ENCODE data around the gene ABCC4.

The ABCC4 gene

DNA sequence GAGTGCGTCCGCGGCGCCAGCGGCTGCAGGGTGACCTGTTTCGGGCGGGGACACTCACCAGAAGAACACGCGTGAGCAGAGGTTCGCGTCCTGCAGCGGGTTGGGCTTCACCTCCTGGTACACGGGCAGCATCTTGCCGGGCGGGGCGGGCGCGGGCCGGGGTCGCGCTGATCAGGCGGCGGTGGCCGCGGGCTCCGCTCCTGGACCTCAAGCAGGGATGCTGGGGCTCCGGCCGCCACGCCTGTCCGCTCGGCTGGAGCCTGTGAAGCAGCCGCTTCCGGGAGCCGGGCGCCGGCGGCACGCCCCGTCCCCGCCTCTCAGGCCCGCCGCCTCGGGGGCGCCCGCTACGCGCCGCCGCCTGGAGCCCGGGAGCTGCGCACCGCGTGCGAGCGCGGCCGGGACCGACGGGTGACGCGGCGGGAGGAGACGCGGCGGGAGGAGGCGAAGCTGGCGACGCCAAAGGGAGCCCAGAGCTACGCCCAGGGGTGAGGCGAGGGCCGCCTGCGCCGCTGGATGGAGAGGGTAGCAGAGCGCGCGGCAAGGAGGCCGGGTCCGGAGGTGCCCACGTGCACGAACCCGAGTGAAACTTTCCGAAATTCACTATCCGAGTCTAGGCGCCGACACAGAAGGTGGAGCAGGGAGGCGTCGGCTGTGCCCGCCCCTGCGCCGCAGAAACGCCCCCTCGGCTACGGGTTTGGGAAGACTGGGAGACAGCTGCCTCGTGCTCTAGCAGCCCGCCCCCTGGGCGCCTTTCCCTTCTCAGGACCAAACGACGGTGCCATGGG, at the start of gene ABCC4:
Gene ABCC4 (minus strand): TSS at position 269 of the 785 bp plus-strand sequence. CDS start 137 bp downstream, at position 132.
- H3K36me3 ChIP-seq (replicated peaks) = no peaks in the 10 kb centered on the region; the same call in 1 of the 2 replicates
- peak; percentile 58 to 82 for DNase-seq (ENCODE audit: low spot score in 2 of 2)
- peaks cover 10% of the 10 kb centered on the region for H3K4me1 ChIP-seq
- no peaks in the 10 kb centered on the region for H3K27me3 ChIP-seq (ENCODE audit: low read depth)
- in situ Hi-C loops (cut with MboI; ENCODE audit: low sequenced_read_pairs) = no loop called here
- no peaks in the 10 kb centered on the region for H3K9me3 ChIP-seq
- H3K4me3 ChIP-seq = peak within 1 kb of the TSS; percentile 56

DNA sequence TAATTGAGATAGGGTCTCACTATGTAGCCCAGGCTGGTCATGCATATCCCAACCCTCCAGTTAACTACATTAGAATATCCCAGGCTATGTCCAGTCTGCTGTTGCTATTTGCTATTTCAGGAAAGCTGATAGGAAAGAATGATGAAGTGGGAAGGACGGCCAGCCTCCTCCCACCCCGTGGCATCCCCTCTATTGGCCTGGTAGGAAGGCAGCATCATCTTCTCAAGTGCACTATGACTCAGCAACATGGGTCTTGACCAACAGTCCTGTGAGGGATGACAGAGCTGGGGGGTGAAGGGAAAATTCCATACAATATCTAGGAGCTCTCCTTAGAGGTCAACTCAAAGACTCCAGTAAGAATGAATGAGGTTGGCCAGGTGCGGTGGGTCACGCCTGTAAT, 48.0 kb upstream of the ABCC4 start:
- H3K4me3 ChIP-seq = no peak overlapping the region
- in situ Hi-C loops (cut with MboI; ENCODE audit: low sequenced_read_pairs) = no loop called here
- no peaks in the 10 kb centered on the region for H3K27me3 ChIP-seq (ENCODE audit: low read depth)
- H3K9me3 ChIP-seq = no peaks in the 10 kb centered on the region
- no peak for DNase-seq (ENCODE audit: low spot score in 2 of 2)
- peaks cover 3% of the 10 kb centered on the region for H3K4me1 ChIP-seq
- H3K36me3 ChIP-seq (replicated peaks) = no peaks in the 10 kb centered on the region

DNA sequence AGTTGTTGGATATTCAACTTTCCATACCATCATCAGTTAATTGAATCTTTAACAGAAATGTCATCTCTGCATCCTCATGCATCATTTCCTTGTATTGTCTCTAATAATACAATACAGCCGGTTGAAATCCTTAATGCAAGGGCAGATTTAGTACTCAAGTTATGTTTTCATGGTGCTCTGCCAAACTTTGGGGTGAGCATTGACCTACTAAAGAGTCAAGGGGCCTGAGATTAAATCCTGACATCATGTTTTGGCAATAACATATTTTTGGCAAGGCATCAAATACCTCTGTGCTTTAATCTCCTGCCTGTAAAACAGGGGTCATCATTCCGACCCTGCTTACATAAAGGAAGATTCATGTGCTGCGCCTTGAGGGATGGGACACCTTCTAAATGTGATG, 42.7 kb upstream of the ABCC4 start:
- Histone ChIP-seq H3K36me3 (replicated peaks) (no peaks in the 10 kb centered on the region), H3K4me1 (no peaks in the 10 kb centered on the region), H3K9me3 (no peaks in the 10 kb centered on the region), H3K27me3 (ENCODE audit: low read depth) (no peaks in the 10 kb centered on the region; the same call in 1 of the 2 replicates), H3K4me3 (no peak overlapping the region)
- in situ Hi-C loops (cut with MboI; ENCODE audit: low sequenced_read_pairs) = no loop called here
- no peak for DNase-seq (ENCODE audit: low spot score in 2 of 2)

- H3K9me3 ChIP-seq = no peaks in the 10 kb centered on the region
- no peaks in the 10 kb centered on the region for H3K4me1 ChIP-seq
- in situ Hi-C loops (cut with MboI; ENCODE audit: low sequenced_read_pairs) = no loop called here
- no peaks in the 10 kb centered on the region for H3K36me3 ChIP-seq (replicated peaks)
- H3K4me3 ChIP-seq = no peak overlapping the region
- no peaks in the 10 kb centered on the region; the same call in 1 of the 2 replicates for H3K27me3 ChIP-seq (ENCODE audit: low read depth)
- no peak for DNase-seq (ENCODE audit: low spot score in 2 of 2)
These were observed 40.2 kb upstream of the ABCC4 start for GRCh38 chr13:95341441-95341840.

- DNase-seq (ENCODE audit: low spot score in 2 of 2) = no peak
- in situ Hi-C loops (cut with MboI; ENCODE audit: low sequenced_read_pairs) = no loop called here
- no peaks in the 10 kb centered on the region; the same call in 1 of the 2 replicates for H3K27me3 ChIP-seq (ENCODE audit: low read depth)
These were observed 37.7 kb upstream of the ABCC4 start for GRCh38 chr13:95338905-95339304.

GRCh38 chr13:95337597-95337996, 36.3 kb upstream of the ABCC4 start:
- DNase-seq (ENCODE audit: low spot score in 2 of 2) = no peak
- no peaks in the 10 kb centered on the region; the same call in 1 of the 2 replicates for H3K27me3 ChIP-seq (ENCODE audit: low read depth)
- in situ Hi-C loops (cut with MboI; ENCODE audit: low sequenced_read_pairs) = no loop called here
- H3K9me3 ChIP-seq = no peaks in the 10 kb centered on the region
- H3K4me1 ChIP-seq = no peaks in the 10 kb centered on the region
- no peaks in the 10 kb centered on the region for H3K36me3 ChIP-seq (replicated peaks)
- H3K4me3 ChIP-seq = no peak overlapping the region

More at GRCh38 chr13:95338905-95339304, 37.7 kb upstream of the ABCC4 start:
- Histone ChIP-seq H3K4me3 (no peak overlapping the region), H3K4me1 (no peaks in the 10 kb centered on the region), H3K9me3 (no peaks in the 10 kb centered on the region), H3K36me3 (replicated peaks) (no peaks in the 10 kb centered on the region)

DNA sequence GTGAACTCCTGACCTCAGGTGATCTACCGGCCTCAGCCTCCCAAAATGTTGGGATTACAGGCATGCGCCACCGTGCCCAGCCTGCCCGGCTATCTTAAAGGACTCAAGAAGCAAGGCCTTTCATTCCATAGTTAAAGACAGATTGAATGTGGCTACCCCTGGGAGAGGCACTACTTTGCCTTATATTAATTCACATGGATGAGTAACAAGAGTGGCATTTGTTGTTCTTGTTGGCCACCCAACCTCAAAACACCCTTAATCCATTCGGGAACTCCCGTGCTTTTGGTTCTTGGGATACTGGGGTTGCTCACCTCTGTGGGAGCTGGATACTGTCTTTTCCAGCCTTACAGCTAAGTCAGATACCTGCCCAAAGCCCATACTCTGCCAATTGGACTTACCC, 34.4 kb upstream of the ABCC4 start:
- in situ Hi-C loops (cut with MboI; ENCODE audit: low sequenced_read_pairs) = no loop called here
- H3K27me3 ChIP-seq (ENCODE audit: low read depth) = no peaks in the 10 kb centered on the region; the same call in 1 of the 2 replicates
- no peaks in the 10 kb centered on the region for H3K4me1 ChIP-seq
- no peaks in the 10 kb centered on the region for H3K9me3 ChIP-seq
- no peak overlapping the region for H3K4me3 ChIP-seq
- no peaks in the 10 kb centered on the region for H3K36me3 ChIP-seq (replicated peaks)
- DNase-seq (ENCODE audit: low spot score in 2 of 2) = no peak

- no peaks in the 10 kb centered on the region for H3K4me1 ChIP-seq
- H3K27me3 ChIP-seq (ENCODE audit: low read depth) = no peaks in the 10 kb centered on the region
- H3K36me3 ChIP-seq (replicated peaks) = no peaks in the 10 kb centered on the region
- no peaks in the 10 kb centered on the region for H3K9me3 ChIP-seq
- DNase-seq (ENCODE audit: low spot score in 2 of 2) = no peak
- H3K4me3 ChIP-seq = no peak overlapping the region
- in situ Hi-C loops (cut with MboI; ENCODE audit: low sequenced_read_pairs) = no loop called here
These were observed 27.1 kb upstream of the ABCC4 start for GRCh38 chr13:95328386-95328785.

DNA sequence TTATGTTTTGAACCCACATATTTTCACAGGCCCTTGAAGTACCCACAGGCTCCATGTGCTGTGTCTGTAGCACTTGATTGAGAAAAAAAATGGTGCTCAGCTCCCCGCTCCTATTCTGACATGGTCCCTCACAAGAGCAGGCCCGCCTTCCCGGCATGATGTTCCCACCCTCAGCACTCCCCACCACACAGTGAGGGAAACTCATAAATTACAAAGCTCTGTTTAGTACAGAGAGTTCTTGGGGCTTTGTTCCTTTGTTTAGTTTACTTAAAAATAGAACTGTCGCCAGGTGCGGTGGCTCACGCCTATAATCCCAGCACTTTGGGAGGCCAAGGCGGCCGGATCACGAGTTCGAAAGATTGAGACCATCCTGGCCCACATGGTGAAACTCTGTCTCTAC, 25.9 kb upstream of the ABCC4 start:
- no peaks in the 10 kb centered on the region for H3K36me3 ChIP-seq (replicated peaks)
- in situ Hi-C loops (cut with MboI; ENCODE audit: low sequenced_read_pairs) = no loop called here
- H3K4me1 ChIP-seq = no peaks in the 10 kb centered on the region
- H3K4me3 ChIP-seq = no peak overlapping the region
- DNase-seq (ENCODE audit: low spot score in 2 of 2) = no peak
- no peaks in the 10 kb centered on the region for H3K27me3 ChIP-seq (ENCODE audit: low read depth)
- H3K9me3 ChIP-seq = no peaks in the 10 kb centered on the region

DNA sequence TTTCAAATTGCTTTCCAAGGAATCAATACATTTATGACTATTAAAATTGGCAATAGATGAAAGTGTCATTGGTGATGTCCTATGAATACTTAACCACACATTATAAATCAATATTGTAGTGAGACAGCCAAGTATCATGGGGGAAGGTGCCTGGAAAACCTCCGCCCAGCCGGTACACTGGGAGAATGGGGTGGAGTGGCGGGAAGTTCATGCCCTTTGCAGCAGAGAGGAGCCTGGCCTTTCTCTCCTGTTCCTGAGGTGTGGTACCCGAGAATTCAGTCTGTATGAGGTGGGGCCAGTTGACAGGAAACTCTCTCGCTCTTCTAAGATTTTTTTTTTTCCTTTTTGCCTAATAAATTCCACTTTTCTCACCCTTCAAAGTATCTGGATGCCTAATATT, 25.4 kb upstream of the ABCC4 start:
- no peak overlapping the region for H3K4me3 ChIP-seq
- H3K4me1 ChIP-seq = no peaks in the 10 kb centered on the region
- in situ Hi-C loops (cut with MboI; ENCODE audit: low sequenced_read_pairs) = no loop called here
- DNase-seq (ENCODE audit: low spot score in 2 of 2) = no peak
- H3K36me3 ChIP-seq (replicated peaks) = no peaks in the 10 kb centered on the region
- H3K9me3 ChIP-seq = no peaks in the 10 kb centered on the region
- H3K27me3 ChIP-seq (ENCODE audit: low read depth) = no peaks in the 10 kb centered on the region

DNA sequence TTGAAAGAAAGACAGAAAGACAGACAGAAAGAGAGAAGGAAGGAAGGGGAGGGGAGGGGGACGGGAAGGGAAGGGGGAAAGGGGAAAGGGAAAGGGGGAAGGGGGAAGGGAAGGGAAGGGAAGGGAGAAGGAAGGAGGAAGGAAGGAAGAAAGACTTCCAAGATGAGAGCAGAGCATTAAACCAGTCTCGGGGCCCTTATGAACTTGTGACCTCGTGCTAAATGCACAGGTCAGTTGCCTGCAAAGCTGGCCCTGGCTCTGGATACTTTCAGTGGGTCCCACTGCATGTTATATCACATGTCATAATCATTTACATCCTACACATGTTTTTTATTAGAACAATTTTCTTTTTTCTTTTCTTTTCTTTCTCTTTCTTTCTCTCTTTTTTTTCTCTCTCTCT, 24.2 kb upstream of the ABCC4 start:
- Histone ChIP-seq H3K27me3 (ENCODE audit: low read depth) (no peaks in the 10 kb centered on the region), H3K36me3 (replicated peaks) (no peaks in the 10 kb centered on the region), H3K4me3 (no peak overlapping the region), H3K9me3 (no peaks in the 10 kb centered on the region), H3K4me1 (no peaks in the 10 kb centered on the region)
- in situ Hi-C loops (cut with MboI; ENCODE audit: low sequenced_read_pairs) = no loop called here
- no peak for DNase-seq (ENCODE audit: low spot score in 2 of 2)

DNA sequence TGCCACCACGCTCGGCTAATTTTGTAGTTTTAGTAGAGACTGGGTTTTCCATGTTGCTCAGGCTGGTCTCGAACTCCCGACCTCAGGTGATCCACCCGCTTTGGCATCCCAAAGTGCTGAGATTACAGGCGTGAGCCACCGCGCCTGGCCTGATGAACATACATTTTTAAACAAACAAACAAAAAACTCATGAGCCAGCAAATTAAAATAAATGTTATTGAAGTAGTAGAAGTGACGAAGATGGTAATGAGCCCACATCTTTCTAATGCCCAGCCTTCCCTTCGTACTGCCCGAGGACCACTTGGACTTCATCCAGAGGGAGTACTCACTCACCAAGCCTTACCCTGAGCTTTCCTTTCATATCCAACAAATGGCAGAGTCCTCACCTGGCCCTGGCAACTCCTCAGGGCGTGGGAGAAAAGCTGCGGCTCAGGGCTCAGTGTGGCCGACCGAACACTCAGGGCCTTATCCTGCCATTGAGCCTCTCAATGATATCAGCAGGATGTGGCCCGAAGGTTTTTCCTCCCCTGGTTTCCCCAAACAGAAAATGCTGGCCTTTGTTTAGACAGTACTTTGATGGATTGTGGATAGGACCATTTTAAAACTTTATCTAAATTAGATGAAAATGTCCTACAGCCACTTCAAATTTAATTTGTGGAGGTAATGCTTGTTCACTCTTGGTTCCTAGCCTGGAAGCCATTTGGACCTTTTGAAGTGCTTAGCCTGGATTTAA, 22.8 kb upstream of the ABCC4 start:
- H3K4me3 ChIP-seq = no peak overlapping the region
- H3K36me3 ChIP-seq (replicated peaks) = no peaks in the 10 kb centered on the region
- no peak for DNase-seq (ENCODE audit: low spot score in 2 of 2)
- H3K9me3 ChIP-seq = no peaks in the 10 kb centered on the region
- in situ Hi-C loops (cut with MboI; ENCODE audit: low sequenced_read_pairs) = no loop called here
- no peaks in the 10 kb centered on the region for H3K27me3 ChIP-seq (ENCODE audit: low read depth)
- H3K4me1 ChIP-seq = no peaks in the 10 kb centered on the region

DNA sequence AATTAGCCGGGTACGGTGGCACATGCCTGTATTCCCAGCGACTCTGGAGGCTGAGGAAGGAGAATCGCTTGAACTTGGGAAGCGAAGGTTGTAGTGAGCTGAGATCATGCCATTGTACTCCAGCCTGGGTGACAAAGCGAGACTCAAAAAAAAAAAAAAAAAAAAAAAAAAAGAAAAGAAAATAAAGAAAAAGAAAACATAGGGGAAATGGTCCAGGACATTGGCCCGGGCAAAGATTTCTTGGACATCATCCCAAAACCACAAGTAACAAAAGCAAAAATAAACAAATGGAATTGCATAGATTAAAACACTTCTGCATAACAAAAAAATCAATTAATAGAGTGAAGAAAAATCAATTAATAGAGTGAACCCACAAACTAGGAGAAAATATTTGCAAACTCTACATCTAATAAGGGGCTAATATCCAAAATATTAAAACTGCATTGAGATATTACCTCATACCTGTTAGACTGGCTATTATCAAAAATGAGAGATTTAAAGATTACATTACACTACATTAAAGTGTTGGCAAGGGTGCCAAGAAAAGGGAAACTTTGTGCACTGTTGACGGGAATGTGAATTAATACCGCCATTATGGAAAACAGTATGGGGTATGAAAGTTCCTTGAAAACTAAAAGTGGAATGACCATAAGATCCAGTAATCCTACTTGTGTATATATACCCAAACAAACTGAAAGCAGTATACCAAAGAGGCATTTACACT, 18.5 kb upstream of the ABCC4 start:
- no peak overlapping the region for H3K4me3 ChIP-seq
- in situ Hi-C loops (cut with MboI; ENCODE audit: low sequenced_read_pairs) = no loop called here
- no peaks in the 10 kb centered on the region for H3K4me1 ChIP-seq
- H3K27me3 ChIP-seq (ENCODE audit: low read depth) = no peaks in the 10 kb centered on the region
- no peak for DNase-seq (ENCODE audit: low spot score in 2 of 2)
- no peaks in the 10 kb centered on the region for H3K36me3 ChIP-seq (replicated peaks)
- H3K9me3 ChIP-seq = no peaks in the 10 kb centered on the region
